KMS-11 (cell line): ENCODE data around the gene PCYOX1L.

Experiments
- H2AFZ ChIP-seq: fragments of 200-600 bp; sonication (generic); 2 replicates; pipeline ENCODE4 v1.6.1; 2016; ENCODE audit warnings: antibody characterized with exemption, mixed run types, low read depth
- H3K27ac ChIP-seq: fragments of 200-600 bp; sonication (generic); 2 replicates; pipeline ENCODE4 v1.6.1; 2016; ENCODE audit warnings: mild to moderate bottlenecking, mixed run types
- H3K27me3 ChIP-seq: fragments of 200-600 bp; sonication (generic); 2 replicates; pipeline ENCODE4 v1.6.1; 2017; ENCODE audit warnings: mild to moderate bottlenecking, low read depth, mixed run types, moderate library complexity; ENCODE audit not compliant: insufficient read depth
- H3K36me3 ChIP-seq: fragments of 200-600 bp; sonication (generic); 2 replicates; pipeline ENCODE4 v1.6.1; 2017; ENCODE audit warnings: mild to moderate bottlenecking, mixed run types; ENCODE audit not compliant: insufficient read depth
- H3K4me1 ChIP-seq: fragments of 200-600 bp; sonication (generic); 2 replicates; pipeline ENCODE4 v1.6.1; 2016; ENCODE audit warnings: mild to moderate bottlenecking, low read depth, mixed run types; ENCODE audit not compliant: poor library complexity, severe bottlenecking
- H3K4me2 ChIP-seq: fragments of 200-600 bp; sonication (generic); 2 replicates; pipeline ENCODE4 v1.7.0; 2016; ENCODE audit warnings: mild to moderate bottlenecking, mixed run types
- H3K4me3 ChIP-seq: fragments of 200-600 bp; sonication (generic); IDR thresholded peaks from 2 replicates; pipeline ENCODE4 v1.6.1; 2017; ENCODE audit warnings: low read depth, low read length, mixed read lengths; ENCODE audit not compliant: insufficient read depth
- H3K79me2 ChIP-seq: fragments of 200-600 bp; sonication (generic); 2 replicates; pipeline ENCODE4 v1.6.1; 2016; ENCODE audit warnings: low read depth, mixed run types; ENCODE audit not compliant: insufficient read depth
- H3K9ac ChIP-seq: fragments of 200-600 bp; sonication (generic); 2 replicates; pipeline ENCODE4 v1.6.1; 2016; ENCODE audit warnings: mild to moderate bottlenecking, mixed run types
- H4K20me1 ChIP-seq: fragments of 200-600 bp; sonication (generic); 2 replicates; pipeline ENCODE4 v1.6.1; 2016; ENCODE audit warnings: mild to moderate bottlenecking, mixed run types; ENCODE audit not compliant: insufficient read depth
- TF ChIP-seq, protein P1 (sequence below): fragments of 200-600 bp; sonication (generic); conservative IDR thresholded peaks from 2 replicates; pipeline ENCODE4 v1.6.1; 2017; ENCODE audit warnings: low read depth, mild to moderate bottlenecking, antibody characterized with exemption, low read length, moderate library complexity, mixed read lengths

Gene PCYOX1L, protein sequence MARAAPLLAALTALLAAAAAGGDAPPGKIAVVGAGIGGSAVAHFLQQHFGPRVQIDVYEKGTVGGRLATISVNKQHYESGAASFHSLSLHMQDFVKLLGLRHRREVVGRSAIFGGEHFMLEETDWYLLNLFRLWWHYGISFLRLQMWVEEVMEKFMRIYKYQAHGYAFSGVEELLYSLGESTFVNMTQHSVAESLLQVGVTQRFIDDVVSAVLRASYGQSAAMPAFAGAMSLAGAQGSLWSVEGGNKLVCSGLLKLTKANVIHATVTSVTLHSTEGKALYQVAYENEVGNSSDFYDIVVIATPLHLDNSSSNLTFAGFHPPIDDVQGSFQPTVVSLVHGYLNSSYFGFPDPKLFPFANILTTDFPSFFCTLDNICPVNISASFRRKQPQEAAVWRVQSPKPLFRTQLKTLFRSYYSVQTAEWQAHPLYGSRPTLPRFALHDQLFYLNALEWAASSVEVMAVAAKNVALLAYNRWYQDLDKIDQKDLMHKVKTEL

DNA sequence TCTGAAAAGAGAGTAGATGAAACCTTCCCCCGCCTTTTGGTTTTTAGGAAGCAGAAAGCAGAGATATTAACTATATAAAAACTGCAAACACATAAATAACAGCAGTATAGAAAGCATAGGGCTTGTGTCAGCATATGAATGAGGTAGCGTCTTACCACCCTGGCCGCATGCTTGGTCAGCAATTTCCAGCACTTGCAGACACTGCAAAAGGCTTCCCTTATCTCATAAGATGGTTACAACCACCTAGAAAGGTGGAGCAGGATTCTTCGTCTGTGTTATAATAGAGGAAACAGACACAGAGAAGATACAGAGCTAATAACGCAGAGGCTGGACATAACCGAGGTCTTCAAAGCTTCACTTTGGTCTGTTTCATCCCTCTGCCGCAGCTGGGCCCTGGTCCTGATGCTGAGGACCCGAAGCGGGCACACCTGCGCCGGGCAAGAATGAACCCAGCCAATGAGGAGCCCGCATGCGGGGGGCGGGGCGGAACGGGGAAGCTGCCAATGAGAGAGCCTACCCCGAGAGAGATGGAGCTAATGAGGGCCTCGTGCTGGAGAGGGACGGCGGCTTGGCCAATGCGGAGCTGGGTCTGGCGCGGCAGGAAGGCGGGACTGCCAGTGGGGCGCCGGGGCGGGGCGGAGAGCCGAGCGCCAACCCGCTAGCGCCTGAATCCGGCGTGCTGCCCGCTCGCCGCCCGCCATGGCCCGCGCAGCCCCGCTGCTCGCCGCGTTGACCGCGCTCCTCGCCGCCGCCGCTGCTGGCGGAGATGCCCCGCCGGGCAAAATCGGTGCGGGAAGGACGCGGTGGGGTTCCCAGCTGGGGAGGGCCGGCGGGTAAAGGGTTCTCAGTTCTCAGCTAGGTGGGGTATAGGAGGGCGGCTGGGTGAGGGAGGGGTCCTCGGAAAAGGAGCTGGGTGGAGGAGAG is at the start of gene PCYOX1L:
Gene PCYOX1L (plus strand): TSS at position 677 of the 924 bp plus-strand sequence. CDS start 23 bp downstream, at position 700.
- Histone ChIP-seq H3K9ac (peak within 1 kb of the TSS; percentile 71), H3K27ac (peak within 1 kb of the TSS; percentile 58), H4K20me1 (no peaks in the 10 kb centered on the region), H3K27me3 (no peaks in the 10 kb centered on the region), H3K4me1 (peaks cover 23% of the 10 kb centered on the region), H3K79me2 (peaks cover 8% of the 10 kb centered on the region; the same call in 1 of the 2 replicates), H3K4me2 (peak within 1 kb of the TSS; percentile 70), H3K36me3 (no peaks in the 10 kb centered on the region), H3K4me3 (no peak within 1 kb of the TSS), H2AFZ (peak within 1 kb of the TSS; percentile 76)
- TF ChIP-seq, protein P1, sequence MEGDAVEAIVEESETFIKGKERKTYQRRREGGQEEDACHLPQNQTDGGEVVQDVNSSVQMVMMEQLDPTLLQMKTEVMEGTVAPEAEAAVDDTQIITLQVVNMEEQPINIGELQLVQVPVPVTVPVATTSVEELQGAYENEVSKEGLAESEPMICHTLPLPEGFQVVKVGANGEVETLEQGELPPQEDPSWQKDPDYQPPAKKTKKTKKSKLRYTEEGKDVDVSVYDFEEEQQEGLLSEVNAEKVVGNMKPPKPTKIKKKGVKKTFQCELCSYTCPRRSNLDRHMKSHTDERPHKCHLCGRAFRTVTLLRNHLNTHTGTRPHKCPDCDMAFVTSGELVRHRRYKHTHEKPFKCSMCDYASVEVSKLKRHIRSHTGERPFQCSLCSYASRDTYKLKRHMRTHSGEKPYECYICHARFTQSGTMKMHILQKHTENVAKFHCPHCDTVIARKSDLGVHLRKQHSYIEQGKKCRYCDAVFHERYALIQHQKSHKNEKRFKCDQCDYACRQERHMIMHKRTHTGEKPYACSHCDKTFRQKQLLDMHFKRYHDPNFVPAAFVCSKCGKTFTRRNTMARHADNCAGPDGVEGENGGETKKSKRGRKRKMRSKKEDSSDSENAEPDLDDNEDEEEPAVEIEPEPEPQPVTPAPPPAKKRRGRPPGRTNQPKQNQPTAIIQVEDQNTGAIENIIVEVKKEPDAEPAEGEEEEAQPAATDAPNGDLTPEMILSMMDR: no peak

DNA sequence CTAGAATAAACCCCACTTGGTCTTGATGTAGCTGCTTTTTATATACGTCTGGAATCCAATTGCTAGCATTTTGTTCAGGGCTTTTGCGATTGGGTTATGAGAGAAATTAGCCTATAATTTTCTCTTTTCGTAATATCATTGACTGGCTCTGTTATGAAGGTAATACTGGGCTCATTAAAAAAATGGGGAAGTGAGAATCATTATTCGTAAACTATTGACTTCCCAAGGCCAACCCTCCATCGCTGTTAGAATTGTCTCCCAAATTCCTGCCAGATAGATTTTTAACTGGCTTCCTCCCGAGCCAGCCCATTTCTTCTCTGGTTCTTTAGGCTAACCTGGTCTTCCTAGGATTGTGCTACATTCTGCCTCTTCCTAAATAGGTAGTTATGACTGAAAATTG is 48.5 kb upstream of the PCYOX1L start:
- Histone ChIP-seq H3K9ac (no peak overlapping the region), H4K20me1 (no peaks in the 10 kb centered on the region), H3K4me1 (no peaks in the 10 kb centered on the region), H3K27ac (no peak overlapping the region), H3K4me3 (no peak overlapping the region), H3K79me2 (no peaks in the 10 kb centered on the region), H2AFZ (no peak overlapping the region), H3K27me3 (no peaks in the 10 kb centered on the region), H3K4me2 (no peak overlapping the region), H3K36me3 (no peaks in the 10 kb centered on the region)
- TF ChIP-seq, protein P1: no peak

DNA sequence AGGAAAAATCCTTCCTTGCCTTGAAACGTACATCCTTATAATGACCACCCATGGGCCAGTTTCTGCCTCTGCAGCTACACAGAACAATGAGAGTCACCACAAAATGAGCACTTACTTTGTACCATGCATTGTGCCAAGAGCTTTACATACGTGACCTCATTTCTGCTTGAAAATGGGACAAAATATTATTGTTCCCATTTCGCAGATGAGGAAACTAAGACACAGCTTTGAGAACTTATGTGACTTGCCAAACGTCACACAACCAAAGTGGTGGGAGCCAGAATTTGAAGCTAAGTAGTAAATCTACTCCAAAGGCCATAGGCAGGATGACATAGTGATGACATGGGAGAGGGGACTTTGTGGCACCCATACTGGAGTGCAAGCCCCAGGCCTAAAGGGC is 47.4 kb upstream of the PCYOX1L start:
- Histone ChIP-seq H3K79me2 (no peaks in the 10 kb centered on the region), H3K36me3 (no peaks in the 10 kb centered on the region), H3K4me2 (no peak overlapping the region), H2AFZ (no peak overlapping the region), H3K4me1 (no peaks in the 10 kb centered on the region), H3K4me3 (no peak overlapping the region), H3K27ac (no peak overlapping the region), H3K9ac (no peak overlapping the region), H3K27me3 (no peaks in the 10 kb centered on the region), H4K20me1 (no peaks in the 10 kb centered on the region)
- TF ChIP-seq, protein P1: no peak

DNA sequence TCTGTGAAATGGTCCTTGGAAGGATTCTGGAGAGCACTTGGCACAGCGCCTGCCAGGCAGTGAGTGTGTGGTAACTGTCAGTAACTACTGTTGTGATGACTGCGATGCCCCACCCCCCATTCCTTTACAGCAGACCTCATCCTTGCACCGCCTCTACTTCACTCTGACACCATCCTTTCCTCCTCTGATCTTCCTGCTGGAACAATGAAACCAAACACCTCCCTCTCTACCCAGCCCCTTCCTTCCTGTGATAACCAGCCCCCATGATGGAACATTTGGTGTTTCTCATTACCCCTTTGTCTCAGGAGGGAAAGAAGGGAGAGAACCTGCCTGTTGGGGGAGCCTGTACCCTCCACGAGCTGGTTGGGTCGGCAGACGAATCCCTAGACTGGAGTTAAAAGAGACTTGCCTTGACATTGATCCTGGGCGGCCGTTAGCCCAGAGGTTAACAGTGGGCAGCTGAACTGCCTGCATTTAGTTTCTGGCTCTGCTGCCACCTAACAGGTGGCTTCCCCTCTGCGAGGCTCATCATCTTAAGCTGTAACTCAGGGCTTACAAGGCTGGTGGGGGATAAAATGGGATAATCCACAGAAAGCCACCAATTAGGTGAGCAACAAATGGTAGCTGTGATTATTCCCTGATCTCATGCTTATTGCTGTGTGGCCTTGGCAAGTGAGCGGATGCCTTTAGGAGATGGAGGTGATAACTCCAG is 46.7 kb upstream of the PCYOX1L start:
- no peaks in the 10 kb centered on the region for H3K36me3 ChIP-seq
- no peak overlapping the region for H2AFZ ChIP-seq
- no peaks in the 10 kb centered on the region for H4K20me1 ChIP-seq
- no peak overlapping the region for H3K4me3 ChIP-seq
- H3K4me2 ChIP-seq: no peak overlapping the region
- H3K9ac ChIP-seq: no peak overlapping the region
- TF ChIP-seq, protein P1: no peak
- no peaks in the 10 kb centered on the region for H3K79me2 ChIP-seq
- H3K27me3 ChIP-seq: no peaks in the 10 kb centered on the region
- no peaks in the 10 kb centered on the region for H3K4me1 ChIP-seq
- no peak overlapping the region for H3K27ac ChIP-seq
